Endothelial cell of umbilical vein (primary cell): ENCODE data around the gene TMEM204. TPM values are rescaled to one million over a fixed set of nuclear protein-coding genes. Genes with fewer than 3 reads are reported as not detected.

Source experiments
- BruUV-seq: library from RNA; stranded (reverse); fragments of 400-500 nt; replicated peaks from 2 replicates; lab custom pipeline; 2021; lab: Mats Ljungman, UMichigan
- CTCF ChIA-PET: fragments of 300-600, 350-600 bp; sonication (Branson Sonifier 250); formaldehyde crosslinking; loops from one replicate; lab custom pipeline; 2021; ENCODE audit warnings: antibody characterized with exemption, inconsistent platforms; lab: Charles Lee
- POLR2A ChIA-PET: fragments of 300-600, 350-600 bp; sonication (Branson Sonifier 250); formaldehyde crosslinking; loops from one replicate; lab custom pipeline; 2021; ENCODE audit warnings: antibody characterized with exemption, inconsistent platforms; lab: Charles Lee
- DNase-seq: peaks from one replicate; pipeline ENCODE4 v3.0.0-alpha.2; 2011; ENCODE audit warnings: low read depth, low spot score
- FAIRE-seq: peaks from 2 replicates; lab custom pipeline; 2011; peaks lifted over from hg19 to GRCh38; lab: Jason Lieb, UNC
- H2AFZ ChIP-seq: 2 replicates; pipeline ENCODE4 v1.6.0; 2012; ENCODE audit warnings: low read depth, low read length, control low read depth, inconsistent platforms
- H3K27ac ChIP-seq: 2 replicates; pipeline ENCODE4 v1.5.1; 2011; ENCODE audit warnings: low read depth, mild to moderate bottlenecking, control low read depth, low read length, moderate library complexity; ENCODE audit not compliant: insufficient read depth
- H3K27me3 ChIP-seq, 2 experiments: 2 replicates each; pipeline versions ENCODE4 v1.6.0 to v1.6.1; 2011; ENCODE audit warnings: low read length in 2 of 2, mixed read lengths in 1 of 2; ENCODE audit not compliant: control insufficient read depth in 2 of 2, insufficient read depth in 2 of 2
- H3K36me3 ChIP-seq, 2 experiments: 2 replicates in 1 of 2; 3 replicates in 1 of 2; pipeline ENCODE4 v1.5.1; 2011; ENCODE audit warnings: low read length in 2 of 2, mild to moderate bottlenecking in 1 of 2, moderate library complexity in 1 of 2; ENCODE audit not compliant: control insufficient read depth in 2 of 2, insufficient read depth in 2 of 2; ENCODE audit errors: extremely low read depth in 1 of 2
- H3K4me1 ChIP-seq: 3 replicates; pipeline ENCODE4 v1.5.1; 2011; ENCODE audit warnings: mild to moderate bottlenecking, low read length; ENCODE audit not compliant: control insufficient read depth, insufficient read depth; ENCODE audit errors: extremely low read depth
- H3K4me2 ChIP-seq: 2 replicates; pipeline ENCODE4 v1.6.1; 2011; ENCODE audit warnings: low read length, control low read depth, mixed read lengths; ENCODE audit not compliant: insufficient read depth
- H3K4me3 ChIP-seq, 3 experiments: fragments of 200-600 bp in 1 of 3; sonication (generic), shearing (Covaris generic) in 1 of 3; replicated peaks in 1 of 3; 2 replicates each; pipeline ENCODE4 v1.5.1; 2011 to 2016; ENCODE audit warnings: control low read depth in 3 of 3, low read length in 3 of 3, mild to moderate bottlenecking in 2 of 3, inconsistent platforms in 1 of 3, low read depth in 1 of 3, moderate library complexity in 1 of 3; ENCODE audit not compliant: insufficient read depth in 1 of 3
- H3K79me2 ChIP-seq: 2 replicates; pipeline ENCODE4 v1.6.0; 2012; ENCODE audit warnings: low read length, inconsistent platforms; ENCODE audit not compliant: control insufficient read depth, insufficient read depth
- H3K9ac ChIP-seq: replicated peaks from 2 replicates; pipeline ENCODE3; 2011; ENCODE audit warnings: low read length, control low read depth; ENCODE audit not compliant: insufficient read depth; ENCODE audit errors: extremely low read depth
- H3K9me1 ChIP-seq: replicated peaks from 3 replicates; pipeline ENCODE4 v1.6.0; 2011; ENCODE audit warnings: mild to moderate bottlenecking, low read length; ENCODE audit not compliant: control insufficient read depth, insufficient read depth; ENCODE audit errors: extremely low read depth
- H3K9me3 ChIP-seq: replicated peaks from 2 replicates; pipeline ENCODE4 v1.5.1; 2012; ENCODE audit warnings: low read length, inconsistent platforms; ENCODE audit not compliant: control insufficient read depth, insufficient read depth
- H4K20me1 ChIP-seq: replicated peaks from 2 replicates; pipeline ENCODE3; 2011; ENCODE audit warnings: mild to moderate bottlenecking, low read length; ENCODE audit not compliant: control insufficient read depth, insufficient read depth; ENCODE audit errors: extremely low read depth
- EZH2 ChIP-seq: IDR thresholded peaks from 2 replicates; pipeline ENCODE4 v1.6.1; 2012; ENCODE audit warnings: borderline replicate concordance, low read depth, mild to moderate bottlenecking, moderate library complexity, low read length, inconsistent platforms; ENCODE audit not compliant: severe bottlenecking
- FOS ChIP-seq: IDR thresholded peaks from 2 replicates; pipeline ENCODE4 v1.6.1; 2011; ENCODE audit warnings: mild to moderate bottlenecking, low read length, moderate library complexity, borderline replicate concordance; ENCODE audit not compliant: insufficient read depth
- GATA2 ChIP-seq: IDR thresholded peaks from 2 replicates; pipeline ENCODE4 v1.7.0; 2011; ENCODE audit warnings: low read depth, mild to moderate bottlenecking, moderate library complexity, mixed read lengths, low read length; ENCODE audit not compliant: insufficient read length, insufficient read depth
- JUN ChIP-seq: IDR thresholded peaks from 2 replicates; pipeline ENCODE4 v1.6.1; 2011; ENCODE audit warnings: borderline replicate concordance, low read depth; ENCODE audit not compliant: insufficient read length, insufficient read depth
- MYC ChIP-seq: IDR thresholded peaks from one replicate; pipeline ENCODE4 v1.6.1; 2011; ENCODE audit warnings: mild to moderate bottlenecking, low read depth, low read length
- POLR2A ChIP-seq: IDR thresholded peaks from 2 replicates; pipeline ENCODE4 v1.6.1; 2012; ENCODE audit warnings: low read depth, mild to moderate bottlenecking, control low read depth, low read length
- POLR2AphosphoS5 ChIP-seq: IDR thresholded peaks from 2 replicates; pipeline ENCODE4 v1.6.1; 2012; ENCODE audit warnings: low read depth, mild to moderate bottlenecking, control low read depth, low read length, moderate library complexity; ENCODE audit not compliant: insufficient read depth
- dilution Hi-C: fragments of 300-500 bp; cut with MboI; formaldehyde crosslinking; loops from one replicate; pipeline ENCODE4 v1.15.0; 2019; ENCODE audit warnings: low sequenced_read_pairs; ENCODE audit not compliant: extremely low pct_ligation_motif_present
- intact Hi-C: fragments of 100-400 bp; cut with micrococcal nuclease; formaldehyde crosslinking; loops from one replicate; pipeline ENCODE4 v1.10.0; 2022
- polyA plus RNA-seq, 4 experiments: library from polyadenylated mRNA; depleted of rRNA in 3 of 4; stranded (reverse) in 3 of 4; unstranded in 1 of 4; fragments of >200 nt; gene quantifications; 2 replicates each; pipeline versions ENCODE4 v1.2.1 to v1.2.3, GENCODE V29; 2011 to 2012; ENCODE audit warnings: missing spikeins in 1 of 4
- total RNA-seq: library from RNA; stranded (reverse); gene quantifications from 2 replicates; pipeline ENCODE4 v1.2.3, GENCODE V29; 2021
- TF ChIP-seq, protein P1 (sequence below): IDR thresholded peaks from 2 replicates; pipeline ENCODE4 v1.6.1; 2011; ENCODE audit not compliant: insufficient read depth, insufficient read length
- TF ChIP-seq, protein P2 (sequence below), 2 donors: IDR thresholded peaks; 1 replicate in 1 of 2; 2 replicates in 1 of 2; pipeline ENCODE4 v1.5.1; 2011; ENCODE audit warnings: low read length in 2 of 2, mild to moderate bottlenecking in 2 of 2, moderate library complexity in 2 of 2, control low read depth in 1 of 2, inconsistent platforms in 1 of 2, low read depth in 1 of 2; ENCODE audit not compliant: insufficient read depth in 1 of 2; ENCODE audit errors: extremely low read depth in 1 of 2

The TMEM204 gene
- total and polyA plus RNA-seq, 2 donors (not counting 3 experiments of a cell fraction or from before 2014, with no cell fraction given) = 32.5 to 50.7 TPM

DNA sequence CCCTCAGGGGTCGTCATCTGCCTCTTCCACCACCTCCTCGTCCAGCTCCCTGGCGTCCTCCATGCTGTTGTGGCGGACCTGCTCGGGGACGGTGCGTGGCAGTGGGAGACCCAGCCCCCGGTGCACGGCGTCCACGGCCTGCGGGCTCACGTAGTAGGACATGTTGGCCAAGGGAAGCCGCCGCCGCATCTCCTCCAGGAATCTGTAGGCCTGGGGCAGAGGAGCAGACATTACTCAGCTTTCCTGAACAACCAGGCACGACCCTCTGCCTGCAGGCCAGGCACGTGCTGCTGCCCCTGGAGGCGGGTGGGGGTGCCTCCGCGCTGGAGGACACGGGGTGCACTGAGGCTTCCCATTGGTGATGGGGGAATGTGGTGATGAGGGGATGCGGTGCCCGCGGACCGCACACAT lies 22.5 kb upstream of the TMEM204 start:
- no peak overlapping the region for H3K4me3 ChIP-seq
- DNase-seq (no peak), FAIRE-seq (no peak)
- no peaks in the 10 kb centered on the region for H3K9me3 ChIP-seq
- H3K9ac ChIP-seq = no peak overlapping the region
- no TSS peak for BruUV-seq
- no peak overlapping the region for H3K27ac ChIP-seq
- H3K79me2 ChIP-seq = no peaks in the 10 kb centered on the region
- peaks cover 5 to 11% of the 10 kb centered on the region in 2 experiments for H3K36me3 ChIP-seq
- TF ChIP-seq JUN (no peak), FOS (no peak), POLR2A (no peak), MYC (no peak), POLR2AphosphoS5 (no peak), EZH2 (no peak), GATA2 (no peak)
- TF ChIP-seq, protein P1, sequence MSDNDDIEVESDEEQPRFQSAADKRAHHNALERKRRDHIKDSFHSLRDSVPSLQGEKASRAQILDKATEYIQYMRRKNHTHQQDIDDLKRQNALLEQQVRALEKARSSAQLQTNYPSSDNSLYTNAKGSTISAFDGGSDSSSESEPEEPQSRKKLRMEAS = no peak
- TF ChIP-seq, protein P2, sequence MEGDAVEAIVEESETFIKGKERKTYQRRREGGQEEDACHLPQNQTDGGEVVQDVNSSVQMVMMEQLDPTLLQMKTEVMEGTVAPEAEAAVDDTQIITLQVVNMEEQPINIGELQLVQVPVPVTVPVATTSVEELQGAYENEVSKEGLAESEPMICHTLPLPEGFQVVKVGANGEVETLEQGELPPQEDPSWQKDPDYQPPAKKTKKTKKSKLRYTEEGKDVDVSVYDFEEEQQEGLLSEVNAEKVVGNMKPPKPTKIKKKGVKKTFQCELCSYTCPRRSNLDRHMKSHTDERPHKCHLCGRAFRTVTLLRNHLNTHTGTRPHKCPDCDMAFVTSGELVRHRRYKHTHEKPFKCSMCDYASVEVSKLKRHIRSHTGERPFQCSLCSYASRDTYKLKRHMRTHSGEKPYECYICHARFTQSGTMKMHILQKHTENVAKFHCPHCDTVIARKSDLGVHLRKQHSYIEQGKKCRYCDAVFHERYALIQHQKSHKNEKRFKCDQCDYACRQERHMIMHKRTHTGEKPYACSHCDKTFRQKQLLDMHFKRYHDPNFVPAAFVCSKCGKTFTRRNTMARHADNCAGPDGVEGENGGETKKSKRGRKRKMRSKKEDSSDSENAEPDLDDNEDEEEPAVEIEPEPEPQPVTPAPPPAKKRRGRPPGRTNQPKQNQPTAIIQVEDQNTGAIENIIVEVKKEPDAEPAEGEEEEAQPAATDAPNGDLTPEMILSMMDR (IDR thresholded peaks at IDR 0.05; ENCODE audit: extremely low read depth in 1 of 2, insufficient read depth in 1 of 2, low read depth in 1 of 2, low read length in 2 of 2) = no peak
- dilution Hi-C loops (no loop called here), intact Hi-C loops (no loop called here)
- no peak overlapping the region for H3K4me2 ChIP-seq
- peaks cover 12% of the 10 kb centered on the region for H3K4me1 ChIP-seq
- CTCF ChIA-PET = no interaction called here
- POLR2A ChIA-PET = interaction anchor here (0.6 kb wide), 1 partner anchor 13 kb away, joined by 6 read pairs; no protein-coding TSS in a partner anchor
- H4K20me1 ChIP-seq = no peaks in the 10 kb centered on the region
- H3K9me1 ChIP-seq = no peaks in the 10 kb centered on the region
- no peak overlapping the region for H2AFZ ChIP-seq
- no peaks in the 10 kb centered on the region for H3K27me3 ChIP-seq
